ENCODE measurements around the gene HECW1. TPM values are rescaled to one million over a fixed set of nuclear protein-coding genes. Genes with fewer than 3 reads are reported as not detected.

Gene HECW1
- total and polyA plus RNA-seq, 2 donors (not counting 1 experiment from before 2014, with no cell fraction given) = not detected

DNA sequence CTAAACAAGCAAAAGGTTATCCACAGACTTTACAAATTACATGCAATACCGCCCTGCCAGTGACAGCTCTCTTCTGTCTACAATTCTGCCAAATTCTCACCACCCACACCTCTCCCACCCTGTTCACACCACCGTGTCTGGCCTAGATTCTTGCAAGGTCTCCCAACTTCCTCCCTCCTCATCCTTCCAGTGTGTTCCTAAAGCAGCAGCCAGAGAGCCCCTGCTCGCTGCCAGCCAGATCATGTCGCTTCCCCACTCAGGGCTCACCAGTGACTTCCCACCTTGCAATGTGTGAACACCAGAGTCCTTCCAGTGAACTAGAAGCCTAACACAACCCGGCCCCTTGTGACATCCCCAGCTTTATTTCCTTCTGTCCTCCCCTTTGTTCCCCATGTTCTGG is 121.6 kb downstream of the HECW1 start:
- no peak for ATAC-seq (ENCODE audit: low read depth)
- no peaks in the 10 kb centered on the region for H3K4me1 Mint-ChIP-seq
- TF ChIP-seq EZH2 (IDR thresholded peaks at IDR 0.05; ENCODE audit: borderline replicate concordance, insufficient read depth, low read depth, low read length, poor library complexity, severe bottlenecking) = no peak
- TF ChIP-seq, protein P1, sequence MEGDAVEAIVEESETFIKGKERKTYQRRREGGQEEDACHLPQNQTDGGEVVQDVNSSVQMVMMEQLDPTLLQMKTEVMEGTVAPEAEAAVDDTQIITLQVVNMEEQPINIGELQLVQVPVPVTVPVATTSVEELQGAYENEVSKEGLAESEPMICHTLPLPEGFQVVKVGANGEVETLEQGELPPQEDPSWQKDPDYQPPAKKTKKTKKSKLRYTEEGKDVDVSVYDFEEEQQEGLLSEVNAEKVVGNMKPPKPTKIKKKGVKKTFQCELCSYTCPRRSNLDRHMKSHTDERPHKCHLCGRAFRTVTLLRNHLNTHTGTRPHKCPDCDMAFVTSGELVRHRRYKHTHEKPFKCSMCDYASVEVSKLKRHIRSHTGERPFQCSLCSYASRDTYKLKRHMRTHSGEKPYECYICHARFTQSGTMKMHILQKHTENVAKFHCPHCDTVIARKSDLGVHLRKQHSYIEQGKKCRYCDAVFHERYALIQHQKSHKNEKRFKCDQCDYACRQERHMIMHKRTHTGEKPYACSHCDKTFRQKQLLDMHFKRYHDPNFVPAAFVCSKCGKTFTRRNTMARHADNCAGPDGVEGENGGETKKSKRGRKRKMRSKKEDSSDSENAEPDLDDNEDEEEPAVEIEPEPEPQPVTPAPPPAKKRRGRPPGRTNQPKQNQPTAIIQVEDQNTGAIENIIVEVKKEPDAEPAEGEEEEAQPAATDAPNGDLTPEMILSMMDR (IDR thresholded peaks at IDR 0.05) = no peak

DNA sequence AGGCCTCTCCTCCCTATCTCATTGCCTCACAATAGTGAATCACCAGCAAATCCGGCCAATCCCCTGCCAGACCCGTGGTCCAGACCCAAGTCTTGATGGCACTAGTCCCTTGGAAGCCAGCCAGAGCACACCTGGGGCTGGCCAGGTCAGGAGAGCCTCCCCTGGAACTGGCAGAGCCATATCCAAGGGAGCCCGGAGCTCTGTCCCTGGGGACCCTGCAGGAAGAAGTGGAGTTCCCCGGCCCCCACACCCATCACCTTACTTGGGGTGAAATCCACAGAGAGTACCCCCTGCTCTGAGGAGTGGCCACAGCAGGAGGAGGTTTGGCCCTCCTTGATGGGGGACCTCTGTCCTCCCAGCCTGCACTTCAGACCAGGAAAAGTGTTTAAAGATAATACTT is 122.5 kb downstream of the HECW1 start:
- no peak overlapping the region for H2AFZ ChIP-seq (ENCODE audit: insufficient read depth, low read depth, low read length, poor library complexity, severe bottlenecking)
- H3K4me1 Mint-ChIP-seq = no peaks in the 10 kb centered on the region
- H3K79me2 ChIP-seq (ENCODE audit: control insufficient read depth, insufficient read depth, low read length) = no peaks in the 10 kb centered on the region
- no peak for ATAC-seq (ENCODE audit: low read depth)
- no peak for DNase-seq
- no peak overlapping the region for H3K4me3 ChIP-seq (ENCODE audit: control extremely low read depth in 1 of 5, extremely low read depth in 1 of 5, insufficient read depth in 1 of 5, low read depth in 2 of 5, low read length in 4 of 5)
- H4K20me1 ChIP-seq (ENCODE audit: control insufficient read depth, insufficient read depth, low read length, poor library complexity, severe bottlenecking) = no peaks in the 10 kb centered on the region
- no peaks in the 10 kb centered on the region for H3K4me1 ChIP-seq (ENCODE audit: control insufficient read depth in 2 of 2, insufficient read depth in 2 of 2, low read length in 2 of 2)
- no peak overlapping the region for H3K4me2 ChIP-seq (replicated peaks; ENCODE audit: low read depth, low read length, poor library complexity, severe bottlenecking)
- H3K9me3 Mint-ChIP-seq (ENCODE audit: insufficient read depth) = no peaks in the 10 kb centered on the region
- no peaks in the 10 kb centered on the region for H3K9me3 ChIP-seq (ENCODE audit: control extremely low read depth in 1 of 3, control insufficient read depth in 2 of 3, insufficient read depth in 1 of 3, low read length in 2 of 3)
- no peak overlapping the region for H3K27ac ChIP-seq (ENCODE audit: low read length in 2 of 2)
- no peak overlapping the region for H3K27ac Mint-ChIP-seq
- H3K9ac ChIP-seq (ENCODE audit: low read length) = no peak overlapping the region
- WGBS (ENCODE audit: insufficient coverage) = 68% methylated on average over 3 of the region's 4 CpGs
- ChIA-PET CTCF (no interaction called here), POLR2A (no interaction called here)
- no peak overlapping the region for H3K4me3 Mint-ChIP-seq
- H3K36me3 ChIP-seq (replicated peaks in 1 of 2; ENCODE audit: control extremely low read depth in 1 of 2, control insufficient read depth in 1 of 2, extremely low read depth in 1 of 2, insufficient read depth in 2 of 2, low read length in 1 of 2) = no peaks in the 10 kb centered on the region
- intact Hi-C loops (cut with micrococcal nuclease) = no loop called here
- peaks cover 16% of the 10 kb centered on the region for H3K27me3 Mint-ChIP-seq
- H3K27me3 ChIP-seq (replicated peaks in 1 of 4; ENCODE audit: control extremely low read depth in 1 of 4, control insufficient read depth in 3 of 4, insufficient read depth in 4 of 4, low read length in 3 of 4) = no peaks in the 10 kb centered on the region
- no peak for TF ChIP-seq EZH2 (IDR thresholded peaks at IDR 0.05; ENCODE audit: borderline replicate concordance, insufficient read depth, low read depth, low read length, poor library complexity, severe bottlenecking)
- TF ChIP-seq, protein P1 (IDR thresholded peaks at IDR 0.05) = no peak

More for the DNA sequence above, 121.6 kb downstream of the HECW1 start:
- H3K9me3 Mint-ChIP-seq (ENCODE audit: insufficient read depth) = no peaks in the 10 kb centered on the region
- no peak overlapping the region for H3K27ac ChIP-seq (ENCODE audit: low read length in 2 of 2)
- no peak overlapping the region for H3K4me3 ChIP-seq (ENCODE audit: control extremely low read depth in 1 of 5, extremely low read depth in 1 of 5, insufficient read depth in 1 of 5, low read depth in 2 of 5, low read length in 4 of 5)
- ChIA-PET CTCF (no interaction called here), POLR2A (no interaction called here)
- no peaks in the 10 kb centered on the region for H4K20me1 ChIP-seq (ENCODE audit: control insufficient read depth, insufficient read depth, low read length, poor library complexity, severe bottlenecking)
- H3K4me2 ChIP-seq (replicated peaks; ENCODE audit: low read depth, low read length, poor library complexity, severe bottlenecking) = no peak overlapping the region
- WGBS (ENCODE audit: insufficient coverage) = 62% methylated on average over 5 of the region's 5 CpGs
- no peak overlapping the region for H3K27ac Mint-ChIP-seq
- H3K36me3 ChIP-seq (replicated peaks in 1 of 2; ENCODE audit: control extremely low read depth in 1 of 2, control insufficient read depth in 1 of 2, extremely low read depth in 1 of 2, insufficient read depth in 2 of 2, low read length in 1 of 2) = no peaks in the 10 kb centered on the region
- H3K9ac ChIP-seq (ENCODE audit: low read length) = no peak overlapping the region
- intact Hi-C loops (cut with micrococcal nuclease) = no loop called here
- H2AFZ ChIP-seq (ENCODE audit: insufficient read depth, low read depth, low read length, poor library complexity, severe bottlenecking) = no peak overlapping the region
- no peaks in the 10 kb centered on the region for H3K27me3 ChIP-seq (replicated peaks in 1 of 4; ENCODE audit: control extremely low read depth in 1 of 4, control insufficient read depth in 3 of 4, insufficient read depth in 4 of 4, low read length in 3 of 4)
- H3K27me3 Mint-ChIP-seq = peaks cover 20% of the 10 kb centered on the region
- no peaks in the 10 kb centered on the region for H3K9me3 ChIP-seq (ENCODE audit: control extremely low read depth in 1 of 3, control insufficient read depth in 2 of 3, insufficient read depth in 1 of 3, low read length in 2 of 3)
- no peaks in the 10 kb centered on the region for H3K4me1 ChIP-seq (ENCODE audit: control insufficient read depth in 2 of 2, insufficient read depth in 2 of 2, low read length in 2 of 2)
- H3K79me2 ChIP-seq (ENCODE audit: control insufficient read depth, insufficient read depth, low read length) = no peaks in the 10 kb centered on the region
- no peak for DNase-seq
- no peak overlapping the region for H3K4me3 Mint-ChIP-seq

All from B cell (primary cell).